ENCODE data around the gene TEKTIP1. TPM values are rescaled to one million over a fixed set of nuclear protein-coding genes. Genes with fewer than 3 reads are reported as not detected.

TEKTIP1 gene
- total RNA-seq, 6 experiments from 2014 or later: 1.1 to 1.6 (median 1.3) TPM; not detected in 3

DNA sequence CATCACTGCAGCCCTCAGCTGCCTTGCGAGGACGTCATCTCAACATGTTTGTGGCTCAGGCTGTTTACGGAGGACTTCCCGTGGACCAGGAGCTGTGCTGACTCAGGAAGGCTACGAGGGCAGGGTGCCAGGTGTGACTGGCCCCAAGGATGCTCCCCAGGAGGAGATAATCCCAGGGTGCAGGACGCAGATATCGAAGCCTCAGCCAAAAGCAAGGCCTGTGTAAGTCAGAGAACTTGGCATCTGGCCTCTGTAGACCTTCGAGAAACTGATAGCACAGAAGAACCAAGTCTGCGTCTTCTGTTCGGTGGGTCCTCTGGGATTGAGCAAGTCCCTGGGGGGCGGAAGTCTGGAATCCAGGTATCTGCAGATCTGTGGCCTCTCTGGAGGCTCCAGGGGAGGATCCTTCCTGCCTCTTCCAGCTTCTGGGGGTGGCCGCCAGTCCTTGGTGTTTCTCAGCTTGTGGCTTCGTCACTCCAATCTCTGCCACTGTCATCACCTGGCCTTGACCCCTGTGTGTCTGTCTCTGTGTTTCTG is 35.9 kb upstream of the TEKTIP1 start:
- ATAC-seq: no peak
- Histone ChIP-seq H3K27me3 (no peaks in the 10 kb centered on the region), H3K4me1 (peaks cover 0 to 19% (median 7%) of the 10 kb centered on the region in 4 donors), H3K36me3 (no peaks in the 10 kb centered on the region), H3K9me3 (no peaks in the 10 kb centered on the region), H3K27ac (no peak overlapping the region), H3K4me3 (no peak overlapping the region)
- intact Hi-C loops (cut with DNase I): no loop called here
- no peak for TF ChIP-seq POLR2A (IDR thresholded peaks at IDR 0.05)
- TF ChIP-seq, protein P1, sequence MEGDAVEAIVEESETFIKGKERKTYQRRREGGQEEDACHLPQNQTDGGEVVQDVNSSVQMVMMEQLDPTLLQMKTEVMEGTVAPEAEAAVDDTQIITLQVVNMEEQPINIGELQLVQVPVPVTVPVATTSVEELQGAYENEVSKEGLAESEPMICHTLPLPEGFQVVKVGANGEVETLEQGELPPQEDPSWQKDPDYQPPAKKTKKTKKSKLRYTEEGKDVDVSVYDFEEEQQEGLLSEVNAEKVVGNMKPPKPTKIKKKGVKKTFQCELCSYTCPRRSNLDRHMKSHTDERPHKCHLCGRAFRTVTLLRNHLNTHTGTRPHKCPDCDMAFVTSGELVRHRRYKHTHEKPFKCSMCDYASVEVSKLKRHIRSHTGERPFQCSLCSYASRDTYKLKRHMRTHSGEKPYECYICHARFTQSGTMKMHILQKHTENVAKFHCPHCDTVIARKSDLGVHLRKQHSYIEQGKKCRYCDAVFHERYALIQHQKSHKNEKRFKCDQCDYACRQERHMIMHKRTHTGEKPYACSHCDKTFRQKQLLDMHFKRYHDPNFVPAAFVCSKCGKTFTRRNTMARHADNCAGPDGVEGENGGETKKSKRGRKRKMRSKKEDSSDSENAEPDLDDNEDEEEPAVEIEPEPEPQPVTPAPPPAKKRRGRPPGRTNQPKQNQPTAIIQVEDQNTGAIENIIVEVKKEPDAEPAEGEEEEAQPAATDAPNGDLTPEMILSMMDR (IDR thresholded peaks at IDR 0.05): no peak
- WGBS (ENCODE audit: insufficient coverage, low coverage, low lambda C conversion rate, missing lambda C conversion rate): 69% methylated on average over 7 of the region's 13 CpGs
- DNase-seq: peak in 1 of 3 donors; percentile 48

DNA sequence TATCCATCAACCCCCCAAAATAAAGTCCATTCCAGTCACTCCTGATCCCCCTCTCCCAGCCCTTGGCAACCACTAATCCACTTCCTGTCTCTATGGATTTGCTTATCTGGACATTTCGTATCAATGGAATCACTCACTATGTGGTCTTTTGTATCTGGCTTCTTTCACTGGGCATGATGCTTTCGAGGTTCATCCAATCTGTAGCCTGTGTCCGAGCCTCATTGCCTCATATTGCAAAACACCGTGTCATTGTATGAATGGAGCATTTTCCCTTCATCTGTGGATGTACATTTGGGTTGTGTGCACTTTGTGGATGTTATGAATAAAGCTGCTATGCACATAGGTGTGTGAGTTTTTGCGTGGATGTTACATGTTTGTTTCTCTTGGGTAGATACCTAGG is 34.2 kb upstream of the TEKTIP1 start:
- H3K27ac ChIP-seq: no peak overlapping the region
- H3K27me3 ChIP-seq: no peaks in the 10 kb centered on the region
- ATAC-seq (no peak), DNase-seq (no peak)
- intact Hi-C loops (cut with DNase I): no loop called here
- no peaks in the 10 kb centered on the region for H3K9me3 ChIP-seq
- peak overlapping the region in 1 of 3 donors; percentile 50 for H3K4me3 ChIP-seq
- H3K36me3 ChIP-seq: peaks cover 0 to 3% (median 0%) of the 10 kb centered on the region in 4 donors
- 61% methylated on average over 5 of the region's 5 CpGs for WGBS (ENCODE audit: insufficient coverage, low coverage, low lambda C conversion rate, missing lambda C conversion rate)
- H3K4me1 ChIP-seq: peaks cover 0 to 23% (median 8%) of the 10 kb centered on the region in 4 donors
- TF ChIP-seq POLR2A (IDR thresholded peaks at IDR 0.05): no peak
- TF ChIP-seq, protein P1 (IDR thresholded peaks at IDR 0.05): no peak

DNA sequence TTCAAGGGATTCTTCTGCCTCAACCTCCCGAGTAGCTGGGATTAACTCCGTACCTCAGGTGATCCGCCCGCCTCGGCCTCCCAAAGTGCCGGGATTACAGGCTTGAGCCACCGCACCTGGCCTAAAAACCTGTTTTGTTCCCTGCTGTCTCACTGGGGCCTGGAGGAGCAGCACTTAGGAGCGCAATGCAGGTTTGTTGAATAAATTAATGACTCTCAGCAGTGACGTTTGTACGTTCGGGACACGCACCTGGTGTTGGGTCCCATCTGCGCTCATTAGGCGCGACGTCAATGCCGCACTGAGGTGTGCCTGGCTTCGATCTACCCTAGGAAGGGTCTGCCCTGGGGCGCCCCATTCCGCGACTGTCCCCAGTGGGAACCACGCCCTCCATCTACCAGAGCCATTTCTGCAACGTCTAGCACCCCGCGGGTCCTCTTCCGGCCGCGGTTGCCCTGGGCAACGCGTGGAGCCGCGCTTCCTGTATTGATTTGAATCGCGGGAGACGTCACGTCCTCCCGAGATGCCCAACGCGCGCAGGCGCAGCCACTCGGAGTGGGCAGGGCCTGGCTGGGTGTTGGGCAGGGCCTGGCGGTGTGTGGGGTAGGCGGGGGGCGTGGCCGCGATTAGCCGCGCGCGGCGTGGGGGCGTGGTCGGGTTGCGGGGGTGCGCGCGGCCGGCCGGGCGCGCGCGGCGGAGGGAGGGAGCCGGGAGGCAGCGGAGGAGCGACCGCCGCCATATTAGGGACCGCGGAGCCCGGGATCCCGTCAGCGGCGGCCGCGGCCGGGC is 33.2 kb upstream of the TEKTIP1 start, which contains the start of gene FZR1:
TSS of gene FZR1 (plus strand) at position 714 of the 786 bp plus-strand sequence. CDS start 16,679 bp downstream, outside the sequence.
- WGBS (ENCODE audit: insufficient coverage, low coverage, low lambda C conversion rate, missing lambda C conversion rate): 1% methylated on average over 25 of the region's 79 CpGs
- intact Hi-C loops (cut with DNase I): no loop called here
- TF ChIP-seq POLR2A (IDR thresholded peaks at IDR 0.05): peak; percentile 84
- TF ChIP-seq, protein P1 (IDR thresholded peaks at IDR 0.05): peak in 1 of 4 donors; percentile 7

DNA sequence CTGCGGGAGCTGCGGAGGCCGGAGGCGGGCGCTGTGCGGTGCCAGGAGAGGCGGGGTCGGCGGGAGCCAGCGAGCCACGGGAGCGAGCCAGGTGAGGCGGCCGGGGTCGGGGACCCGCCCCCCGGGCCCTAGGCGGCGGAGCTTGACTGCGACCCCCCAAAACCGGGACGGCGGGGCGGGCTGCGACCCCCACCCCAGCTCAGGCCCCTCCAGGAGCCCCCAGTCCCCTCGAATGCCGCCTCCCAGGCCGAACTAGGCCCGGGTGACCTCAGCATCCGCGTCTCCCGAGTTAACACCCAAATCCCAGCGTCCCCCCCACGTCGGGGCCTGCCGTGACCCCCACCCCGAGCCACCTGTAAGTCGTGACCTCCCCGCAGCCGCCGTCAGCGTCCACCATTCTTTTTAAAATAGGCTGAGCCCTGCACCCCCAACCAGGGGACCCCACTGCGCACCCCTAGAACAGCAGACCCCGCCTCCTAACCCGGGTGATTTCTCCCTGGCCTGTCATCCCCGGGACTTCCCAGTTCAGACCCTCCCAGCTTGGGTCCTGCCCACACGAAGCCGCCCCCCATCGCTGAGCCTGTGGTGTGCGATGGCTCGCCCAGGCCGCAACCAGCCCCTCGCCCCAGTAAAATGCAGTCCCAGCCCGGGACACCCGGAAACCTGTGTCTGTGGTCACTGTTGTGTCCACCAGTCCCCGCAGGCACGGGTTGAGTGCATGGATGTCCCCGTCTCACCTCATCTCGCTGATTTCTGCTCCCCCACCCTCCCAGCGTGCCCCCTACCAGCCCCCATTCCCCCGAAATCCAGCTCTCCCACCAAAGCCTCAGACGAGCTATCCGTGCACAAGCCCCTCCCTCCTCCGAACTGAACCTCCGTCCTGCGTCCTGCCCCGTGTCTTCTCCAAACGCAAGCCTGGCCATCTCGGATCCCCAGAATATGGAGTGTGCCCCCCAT is 32.3 kb upstream of the TEKTIP1 start:
- Histone ChIP-seq H3K4me1 (peaks cover 0 to 28% (median 11%) of the 10 kb centered on the region in 4 donors), H3K27me3 (no peaks in the 10 kb centered on the region), H3K27ac (peak overlapping the region; percentile 79 to 92 (median 87)), H3K9me3 (no peaks in the 10 kb centered on the region), H3K4me3 (peak overlapping the region; percentile 63 to 99 (median 89)), H3K36me3 (peaks cover 0 to 3% (median 0%) of the 10 kb centered on the region in 4 donors)
- intact Hi-C loops (cut with DNase I): no loop called here
- peak; percentile 0 for TF ChIP-seq POLR2A (IDR thresholded peaks at IDR 0.05)
- TF ChIP-seq, protein P1 (IDR thresholded peaks at IDR 0.05): no peak
- WGBS (ENCODE audit: insufficient coverage, low coverage, low lambda C conversion rate, missing lambda C conversion rate): under 1% methylated on average over 22 of the region's 69 CpGs
- peak in 3 of 4 donors; percentile 0 to 5 (median 1) for ATAC-seq
- peak in 2 of 3 donors; percentile 69 to 73 for DNase-seq

More for the DNA sequence above, 33.2 kb upstream of the TEKTIP1 start, which contains the start of gene FZR1:
- no peaks in the 10 kb centered on the region for H3K9me3 ChIP-seq
- ATAC-seq (peak; percentile 86 to 91 (median 89)), DNase-seq (peak; percentile 99 to 100 (median 100))
- peak within 1 kb of the TSS; percentile 63 to 99 (median 89) for H3K4me3 ChIP-seq
- peaks cover 0 to 3% (median 0%) of the 10 kb centered on the region in 4 donors for H3K36me3 ChIP-seq
- no peaks in the 10 kb centered on the region for H3K27me3 ChIP-seq
- peak within 1 kb of the TSS; percentile 79 to 92 (median 87) for H3K27ac ChIP-seq
- H3K4me1 ChIP-seq: peaks cover 0 to 19% (median 7%) of the 10 kb centered on the region in 4 donors
